K562 (cell line): ENCODE results near the gene SETD5. TPM values are rescaled to one million over a fixed set of nuclear protein-coding genes. Genes with fewer than 3 reads are reported as not detected.

Source experiments
- AFF1 ChIP-seq, 2 experiments: fragments of 450-650 bp; IDR thresholded peaks; 2 replicates each; pipeline ENCODE4 v1.6.1; 2018; ENCODE audit warnings: mild to moderate bottlenecking in 2 of 2, low read depth in 1 of 2; ENCODE audit not compliant: partially characterized antibody in 2 of 2
- ATF1 ChIP-seq, 2 experiments: fragments of 450-650 bp in 1 of 2; IDR thresholded peaks; 2 replicates each; pipeline ENCODE4 v1.6.1; 2016; ENCODE audit warnings: missing compliant biosample characterization in 1 of 2, missing genetic modification characterization in 1 of 2
- DDX20 ChIP-seq: fragments of 450-650 bp; IDR thresholded peaks from 2 replicates; pipeline ENCODE4 v1.6.1; 2016; ENCODE audit warnings: missing genetic modification characterization, low read depth, mild to moderate bottlenecking, missing compliant biosample characterization, moderate library complexity
- E2F3 ChIP-seq: fragments of 250-450 bp; sonication (Bioruptor Pico); IDR thresholded peaks from 2 replicates; pipeline ENCODE4 v1.4.0; 2020; ENCODE audit warnings: mild to moderate bottlenecking
- EP400 ChIP-seq: fragments of 450-650 bp; IDR thresholded peaks from 2 replicates; pipeline ENCODE4 v1.6.1; 2017; ENCODE audit warnings: antibody characterized with exemption, mild to moderate bottlenecking, moderate library complexity
- ETS1 ChIP-seq: conservative IDR thresholded peaks from 2 replicates; pipeline ENCODE4 v1.6.1; 2011; ENCODE audit warnings: low read depth, mild to moderate bottlenecking, low read length; ENCODE audit not compliant: control insufficient read depth
- FIP1L1 ChIP-seq: fragments of 200-400 bp; formaldehyde crosslinking; IDR thresholded peaks from 2 replicates; pipeline ENCODE4 v1.6.1; 2018; ENCODE audit warnings: mild to moderate bottlenecking, low read depth, low read length; ENCODE audit not compliant: poor library complexity, severe bottlenecking
- JUND ChIP-seq, 2 experiments: IDR thresholded peaks; 2 replicates in 1 of 2; 3 replicates in 1 of 2; pipeline ENCODE4 v1.6.1; 2011; ENCODE audit warnings: borderline replicate concordance in 2 of 2, low read depth in 2 of 2, low read length in 2 of 2, improper control_type of control experiment in 1 of 2, missing biosample characterization in 1 of 2, missing genetic modification characterization in 1 of 2, missing genetic modification reagents in 1 of 2
- KHSRP ChIP-seq: fragments of 450-650 bp; IDR thresholded peaks from 2 replicates; pipeline ENCODE4 v1.6.1; 2017
- SMARCC2 ChIP-seq: fragments of 450-650 bp; IDR thresholded peaks from 2 replicates; pipeline ENCODE4 v1.6.1; 2017; ENCODE audit warnings: antibody characterized with exemption, moderate library complexity, mild to moderate bottlenecking, low read depth
- SMC3 ChIP-seq: conservative IDR thresholded peaks from 2 replicates; pipeline ENCODE4 v1.6.1; 2011; ENCODE audit warnings: low read depth, low read length, improper control_type of control experiment; ENCODE audit not compliant: insufficient read depth
- XRCC4 ChIP-seq: IDR thresholded peaks from one replicate; pipeline ENCODE4 v1.6.1; 2011; ENCODE audit not compliant: insufficient read depth, insufficient read length; ENCODE audit errors: extremely low read depth
- ZFPM2 ChIP-seq: fragments of 250-450 bp; sonication (Bioruptor Pico); IDR thresholded peaks from 2 replicates; pipeline ENCODE4 v1.5.1; 2022; ENCODE audit warnings: mild to moderate bottlenecking
- ZNF395 ChIP-seq: fragments of 200-800 bp; sonication (Bioruptor generic); IDR thresholded peaks from 2 replicates; pipeline ENCODE4 v1.6.1; 2017; ENCODE audit warnings: missing genetic modification characterization, missing compliant biosample characterization
- ZNF512 ChIP-seq: IDR thresholded peaks from 2 replicates; pipeline ENCODE4 v1.6.1; 2016; ENCODE audit warnings: missing genetic modification characterization, missing compliant biosample characterization
- ZNF583 ChIP-seq: fragments of 250-450 bp; sonication (Bioruptor Pico); IDR thresholded peaks from 2 replicates; pipeline ENCODE4 v1.4.0; 2020
- ZNF780A ChIP-seq: fragments of 250-450 bp; sonication (Bioruptor Pico); IDR thresholded peaks from 2 replicates; pipeline ENCODE4 v1.5.0; 2021; ENCODE audit warnings: mild to moderate bottlenecking
- ZZZ3 ChIP-seq: fragments of 450-650 bp; IDR thresholded peaks from 2 replicates; pipeline ENCODE4 v1.6.1; 2016; ENCODE audit warnings: antibody characterized with exemption, mild to moderate bottlenecking, moderate library complexity
- polyA plus RNA-seq, 8 experiments: library from polyadenylated mRNA; depleted of rRNA in 4 of 8; stranded (reverse) in 5 of 8; unstranded in 3 of 8; fragments of >200 nt; fragmentation: Nextera tagmentation in 2 of 8; fragmentation: Illumina TruSeq in 1 of 8; extraction: Ambion mirVana in 2 of 8; extraction: Trizol in 1 of 8; gene quantifications; 2 replicates each; pipeline versions ENCODE4 v1.2.1 to v1.2.3, GENCODE V29; 2011 to 2014; ENCODE audit warnings: inconsistent platforms in 1 of 8, missing spikeins in 1 of 8
- total RNA-seq, 7 experiments: library from RNA; depleted of rRNA in 6 of 7; stranded (reverse); fragments of >200 nt in 6 of 7; fragmentation: Illumina TruSeq in 2 of 7; extraction: Trizol in 2 of 7; gene quantifications; 2 replicates each; pipeline versions ENCODE4 v1.2.1 to v1.2.3, GENCODE V29; 2011 to 2021; ENCODE audit warnings: low replicate concordance in 1 of 7

The SETD5 gene
- total and polyA plus RNA-seq, 9 of the 15 experiments (the other 6 are each of a cell fraction or from before 2014, with no cell fraction given), result 20.8 to 135 (median 87.2) TPM

- TF ChIP-seq FIP1L1 (peak; percentile 78), ZNF395 (CRISPR knock-in tag) (peak; percentile 74; the same call in 1 of the 2 replicates), SMARCC2 (no peak), ZZZ3 (peak; percentile 84; the same call in 1 of the 2 replicates), XRCC4 (no peak), DDX20 (tag) (no peak), ETS1 (peak; percentile 91), ZNF780A (CRISPR knock-in tag) (no peak), JUND (IDR thresholded peaks at IDR 0.05; ENCODE audit: borderline replicate concordance, low read depth, low read length) (peak; percentile 73), JUND (tag; IDR thresholded peaks at IDR 0.05; ENCODE audit: borderline replicate concordance, low read depth, low read length) (peak; percentile 62; the same call in 2 of the 3 replicates), AFF1 (IDR thresholded peaks at IDR 0.05; ENCODE audit: low read depth in 1 of 2, partially characterized antibody in 2 of 2) (peak; percentile 15 to 70), ZFPM2 (CRISPR knock-in tag) (no peak), KHSRP (no peak), ATF1 (CRISPR knock-in tag; IDR thresholded peaks at IDR 0.05) (no peak), ATF1 (tag; IDR thresholded peaks at IDR 0.05) (peak; percentile 91), E2F3 (peak; percentile 74; the same call in 1 of the 2 replicates), ZNF512 (tag) (no peak), EP400 (peak; percentile 99), SMC3 (no peak; the same call in 1 of the 2 replicates), ZNF583 (peak; percentile 47; the same call in 1 of the 2 replicates)
These were observed 34.5 kb upstream of the SETD5 start, which contains the start of gene THUMPD3 (continued) for GRCh38 chr3:9362731-9363530.
